C4-2B (cell line): ENCODE measurements around the gene C9.

Experiments
- CTCF ChIP-seq: fragments of 450-650 bp; conservative IDR thresholded peaks from 2 replicates; pipeline ENCODE4 v1.5.1; 2017; ENCODE audit warnings: mild to moderate bottlenecking
- ZFX ChIP-seq: fragments of 450-650 bp; IDR thresholded peaks from 2 replicates; pipeline ENCODE4 v1.6.1; 2017

- no peak for TF ChIP-seq CTCF
- TF ChIP-seq ZFX = no peak
Measured at GRCh38 chr5:39412721-39413394, 48.6 kb upstream of the C9 start.
